ENCODE results near the gene GPR39. TPM values are rescaled to one million over a fixed set of nuclear protein-coding genes. Genes with fewer than 3 reads are reported as not detected.

GPR39 gene
- total RNA-seq, 4 donors from 2014 or later, result 0.72 to 1.6 (median 1.4) TPM

GRCh38 chr2:132589111-132589830, 172.7 kb downstream of the GPR39 start:
- Histone ChIP-seq H3K27ac (no peak overlapping the region), H3K4me3 (no peak overlapping the region), H3K9me3 (no peaks in the 10 kb centered on the region), H3K36me3 (no peaks in the 10 kb centered on the region), H3K4me1 (no peaks in the 10 kb centered on the region), H3K27me3 (no peaks in the 10 kb centered on the region)
- TF ChIP-seq EP300 (IDR thresholded peaks at IDR 0.05) (no peak), POLR2AphosphoS5 (IDR thresholded peaks at IDR 0.05) (no peak), POLR2A (IDR thresholded peaks at IDR 0.05) (no peak)
- TF ChIP-seq, protein P1, sequence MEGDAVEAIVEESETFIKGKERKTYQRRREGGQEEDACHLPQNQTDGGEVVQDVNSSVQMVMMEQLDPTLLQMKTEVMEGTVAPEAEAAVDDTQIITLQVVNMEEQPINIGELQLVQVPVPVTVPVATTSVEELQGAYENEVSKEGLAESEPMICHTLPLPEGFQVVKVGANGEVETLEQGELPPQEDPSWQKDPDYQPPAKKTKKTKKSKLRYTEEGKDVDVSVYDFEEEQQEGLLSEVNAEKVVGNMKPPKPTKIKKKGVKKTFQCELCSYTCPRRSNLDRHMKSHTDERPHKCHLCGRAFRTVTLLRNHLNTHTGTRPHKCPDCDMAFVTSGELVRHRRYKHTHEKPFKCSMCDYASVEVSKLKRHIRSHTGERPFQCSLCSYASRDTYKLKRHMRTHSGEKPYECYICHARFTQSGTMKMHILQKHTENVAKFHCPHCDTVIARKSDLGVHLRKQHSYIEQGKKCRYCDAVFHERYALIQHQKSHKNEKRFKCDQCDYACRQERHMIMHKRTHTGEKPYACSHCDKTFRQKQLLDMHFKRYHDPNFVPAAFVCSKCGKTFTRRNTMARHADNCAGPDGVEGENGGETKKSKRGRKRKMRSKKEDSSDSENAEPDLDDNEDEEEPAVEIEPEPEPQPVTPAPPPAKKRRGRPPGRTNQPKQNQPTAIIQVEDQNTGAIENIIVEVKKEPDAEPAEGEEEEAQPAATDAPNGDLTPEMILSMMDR (IDR thresholded peaks at IDR 0.05), result no peak
- 67% methylated on average over 8 of the region's 8 CpGs for WGBS
- no peak for DNase-seq (ENCODE audit: low spot score in 2 of 2)

GRCh38 chr2:132589966-132590365, 173.4 kb downstream of the GPR39 start:
- H3K36me3 ChIP-seq, result no peaks in the 10 kb centered on the region
- no peak for DNase-seq (ENCODE audit: low spot score in 2 of 2)
- no peaks in the 10 kb centered on the region for H3K4me1 ChIP-seq
- no peak overlapping the region for H3K27ac ChIP-seq
- no peak overlapping the region for H3K4me3 ChIP-seq
- no peaks in the 10 kb centered on the region for H3K9me3 ChIP-seq
- H3K27me3 ChIP-seq, result no peaks in the 10 kb centered on the region
- no peak for TF ChIP-seq POLR2A (IDR thresholded peaks at IDR 0.05)
- TF ChIP-seq, protein P1 (IDR thresholded peaks at IDR 0.05), result no peak
- TF ChIP-seq POLR2AphosphoS5 (IDR thresholded peaks at IDR 0.05), result no peak
- no peak for TF ChIP-seq EP300 (IDR thresholded peaks at IDR 0.05)

DNA sequence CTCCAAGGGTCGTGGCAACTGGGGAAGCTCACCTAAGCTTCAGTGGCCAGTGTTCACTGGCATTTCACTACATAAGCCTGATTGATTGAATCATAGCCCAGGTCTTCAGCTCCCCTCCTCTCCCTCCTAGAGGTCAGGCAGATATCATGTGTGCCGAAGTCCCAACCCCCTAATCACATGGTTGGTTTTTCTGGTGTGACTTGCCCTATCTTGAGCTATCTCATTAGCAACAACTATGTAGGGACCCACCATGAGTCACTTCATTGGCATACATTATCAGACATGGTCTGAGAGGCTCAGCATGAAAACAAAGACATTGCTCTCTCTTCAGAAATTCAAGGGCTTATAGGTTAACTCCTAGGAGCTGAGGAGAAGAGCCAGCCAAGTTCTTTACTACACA, 176.6 kb downstream of the GPR39 start:
- 97% methylated on average over 2 of the region's 2 CpGs for WGBS
- TF ChIP-seq, protein P1 (IDR thresholded peaks at IDR 0.05), result no peak
- no peak for TF ChIP-seq POLR2A (IDR thresholded peaks at IDR 0.05)
- no peak for TF ChIP-seq POLR2AphosphoS5 (IDR thresholded peaks at IDR 0.05)
- TF ChIP-seq EP300 (IDR thresholded peaks at IDR 0.05), result no peak
- Histone ChIP-seq H3K27ac (no peak overlapping the region), H3K9me3 (no peaks in the 10 kb centered on the region), H3K36me3 (no peaks in the 10 kb centered on the region), H3K4me3 (no peak overlapping the region), H3K4me1 (no peaks in the 10 kb centered on the region), H3K27me3 (no peaks in the 10 kb centered on the region)
- no peak for DNase-seq (ENCODE audit: low spot score in 2 of 2)

- Histone ChIP-seq H3K27me3 (no peaks in the 10 kb centered on the region), H3K4me3 (no peak overlapping the region), H3K4me1 (no peaks in the 10 kb centered on the region), H3K36me3 (no peaks in the 10 kb centered on the region), H3K27ac (no peak overlapping the region), H3K9me3 (no peaks in the 10 kb centered on the region)
- 81% methylated on average over 6 of the region's 6 CpGs for WGBS
- TF ChIP-seq EP300 (IDR thresholded peaks at IDR 0.05) (no peak), POLR2A (IDR thresholded peaks at IDR 0.05) (no peak), POLR2AphosphoS5 (IDR thresholded peaks at IDR 0.05) (no peak)
- TF ChIP-seq, protein P1 (IDR thresholded peaks at IDR 0.05), result no peak
- DNase-seq (ENCODE audit: low spot score in 2 of 2), result no peak
Observed at GRCh38 chr2:132595186-132595585, 178.6 kb downstream of the GPR39 start.

- H3K4me1 ChIP-seq, result no peaks in the 10 kb centered on the region
- no peak overlapping the region for H3K4me3 ChIP-seq
- H3K36me3 ChIP-seq, result no peaks in the 10 kb centered on the region
- 83% methylated on average over 2 of the region's 2 CpGs for WGBS
- DNase-seq (ENCODE audit: low spot score in 2 of 2), result no peak
- TF ChIP-seq POLR2A (IDR thresholded peaks at IDR 0.05) (no peak), POLR2AphosphoS5 (IDR thresholded peaks at IDR 0.05) (no peak), EP300 (IDR thresholded peaks at IDR 0.05) (no peak)
- TF ChIP-seq, protein P1 (IDR thresholded peaks at IDR 0.05), result no peak
- H3K9me3 ChIP-seq, result no peaks in the 10 kb centered on the region
- H3K27me3 ChIP-seq, result no peaks in the 10 kb centered on the region
- no peak overlapping the region for H3K27ac ChIP-seq
Observed at GRCh38 chr2:132595693-132596092, 179.1 kb downstream of the GPR39 start.
